Stimulated activated CD4-positive, alpha-beta T cell treated with anti-CD3 and anti-CD28 coated beads, Interleukin-2, amount 100 ng/mL, for 4 hours (primary cell): ENCODE measurements around the gene DMAC1.
A peak's percentile ranks its signal among the peaks of the same experiment; 100 is the strongest.

Experiments used
- DNase-seq: peaks from one replicate; pipeline ENCODE4 v3.0.0-alpha.2; 2020; ENCODE audit warnings: low read depth

Gene DMAC1

DNA sequence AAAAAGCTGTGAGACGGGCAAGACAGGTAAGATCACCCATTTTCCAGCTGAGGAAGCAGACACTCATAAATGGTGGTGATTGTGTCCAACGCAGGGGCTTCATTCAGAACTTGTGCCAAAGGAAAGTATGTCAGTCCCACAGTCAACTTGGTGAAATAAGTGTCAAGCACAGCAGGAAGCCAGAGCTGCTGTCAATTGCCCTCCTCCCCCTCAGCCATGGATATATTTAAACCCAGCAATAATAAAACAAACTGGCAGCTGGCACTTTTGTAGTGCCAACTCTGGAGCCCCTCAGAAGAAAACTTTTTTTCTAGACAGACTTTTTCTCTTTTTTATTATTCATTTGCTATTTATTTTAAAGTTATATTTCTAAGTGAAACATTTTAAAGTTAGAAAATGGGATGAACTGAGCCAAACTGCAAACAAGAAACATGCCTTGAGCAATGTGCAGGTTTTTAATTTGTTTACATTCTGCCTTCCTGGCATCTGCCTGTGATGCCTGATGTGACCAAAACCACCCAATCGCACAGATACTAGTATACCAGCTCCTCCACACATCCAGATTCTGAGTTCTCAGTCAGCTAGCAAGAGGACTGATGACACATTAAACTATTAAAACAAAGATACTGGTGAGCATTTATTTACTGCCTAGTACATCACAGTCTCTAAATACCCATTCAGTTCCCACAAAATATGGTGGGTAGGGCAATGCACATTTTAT is 17.0 kb downstream of the DMAC1 start:
- no peak for DNase-seq

DNA sequence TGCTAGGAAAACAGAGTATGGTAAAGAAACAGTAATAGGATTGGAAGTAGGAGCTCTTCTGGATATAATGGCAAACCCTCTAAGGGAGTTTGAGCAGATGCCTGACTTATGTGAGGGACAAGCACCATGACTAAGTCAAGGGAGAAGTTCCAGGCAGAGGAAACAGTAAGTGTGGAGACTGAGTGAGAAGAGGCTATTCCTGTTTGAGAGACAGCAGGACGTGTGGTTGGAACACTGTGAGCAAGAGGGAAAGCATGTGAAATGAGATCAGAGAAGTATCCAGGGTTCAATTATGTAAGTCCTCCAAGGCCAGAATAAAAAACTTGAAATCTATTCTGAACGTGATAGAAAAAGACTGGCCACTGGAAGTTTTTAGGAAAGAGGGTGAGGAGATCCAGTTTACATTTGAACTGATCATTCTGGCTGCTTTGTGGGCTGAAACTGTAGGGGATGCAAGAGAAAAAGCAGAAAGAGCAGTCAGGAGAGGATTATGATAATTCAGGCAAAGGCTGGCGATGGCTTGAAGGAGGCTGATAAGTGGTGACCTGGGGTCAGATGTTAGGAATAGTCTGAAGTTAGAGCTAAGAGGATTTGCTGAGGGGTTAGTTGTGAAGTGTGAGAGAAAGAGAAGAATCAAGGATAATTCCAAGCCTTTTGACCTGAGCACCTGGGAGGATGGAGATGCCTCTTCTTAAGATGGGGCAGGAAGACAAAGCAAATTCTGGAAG is 19.2 kb downstream of the DMAC1 start:
- DNase-seq: no peak

DNA sequence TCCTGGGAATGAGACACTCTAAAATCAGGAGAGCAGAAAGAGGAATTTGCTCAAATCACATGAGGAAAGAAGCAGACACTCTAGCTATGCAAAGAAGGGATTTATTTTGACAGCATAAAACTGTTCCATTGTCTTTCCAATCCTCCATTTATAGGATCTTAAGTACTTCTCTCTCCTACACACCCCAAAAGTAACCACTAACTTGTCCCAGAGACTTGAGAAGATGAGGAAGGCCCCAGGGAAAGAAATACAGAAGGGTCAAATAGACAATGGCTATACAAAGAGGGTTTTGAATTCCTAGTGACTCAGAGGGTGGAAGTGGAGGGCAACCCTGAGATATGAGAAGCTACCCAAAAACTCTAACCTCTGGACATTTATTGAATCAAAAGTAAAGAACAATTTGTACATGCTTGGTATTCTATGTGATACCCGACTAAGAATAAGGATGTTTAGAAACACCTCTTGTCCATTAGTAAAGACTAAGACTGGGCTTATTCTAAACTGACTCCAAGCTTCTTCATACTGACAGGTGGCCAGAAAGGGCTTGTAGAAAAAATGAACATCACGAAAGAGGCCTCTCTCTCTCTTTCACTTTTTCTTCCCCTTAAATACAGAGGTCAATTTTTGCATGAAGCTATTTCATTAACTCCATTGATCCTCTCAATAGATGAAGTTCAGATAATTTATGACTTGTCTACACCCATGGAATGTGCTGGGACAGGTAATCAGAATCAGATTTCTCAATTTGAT is 20.6 kb downstream of the DMAC1 start:
- DNase-seq: no peak

DNA sequence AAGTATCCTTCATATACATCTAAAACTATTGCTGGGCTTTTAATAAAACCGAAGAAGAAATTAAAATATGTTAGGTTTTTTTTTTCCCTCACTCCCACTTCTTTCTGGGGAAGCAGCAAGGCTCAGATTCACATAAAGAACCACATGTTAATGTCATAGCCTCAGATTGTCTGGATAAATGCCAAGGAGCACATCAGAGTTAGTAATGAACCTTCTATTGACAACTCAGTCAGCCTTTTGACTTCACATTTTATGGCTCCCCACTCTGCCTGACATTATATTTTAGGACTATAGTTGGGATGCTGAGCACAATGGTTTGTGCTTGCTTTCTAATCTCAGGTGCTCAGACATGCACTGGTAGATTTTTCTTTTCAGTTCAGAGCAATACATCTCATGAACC is 21.8 kb downstream of the DMAC1 start:
- no peak for DNase-seq

DNA sequence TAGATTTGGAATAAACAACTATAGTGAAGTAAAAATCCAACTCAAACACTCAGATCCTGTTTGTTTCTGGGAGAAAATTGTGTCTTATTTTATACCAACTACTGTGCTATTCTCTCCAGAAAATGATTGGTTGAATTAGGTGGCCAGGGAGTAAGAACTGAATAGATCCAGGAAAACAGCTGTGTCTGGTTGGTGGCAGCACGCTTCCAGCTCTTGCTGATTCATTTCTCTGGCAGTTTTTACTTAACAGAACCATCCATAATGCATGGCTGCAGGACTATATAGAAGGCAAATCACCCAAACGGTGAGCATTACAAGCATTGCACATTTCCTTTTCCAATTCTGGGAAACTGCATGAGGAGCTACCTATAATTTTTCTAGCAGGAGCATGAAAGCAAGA is 29.5 kb downstream of the DMAC1 start:
- no peak for DNase-seq

DNA sequence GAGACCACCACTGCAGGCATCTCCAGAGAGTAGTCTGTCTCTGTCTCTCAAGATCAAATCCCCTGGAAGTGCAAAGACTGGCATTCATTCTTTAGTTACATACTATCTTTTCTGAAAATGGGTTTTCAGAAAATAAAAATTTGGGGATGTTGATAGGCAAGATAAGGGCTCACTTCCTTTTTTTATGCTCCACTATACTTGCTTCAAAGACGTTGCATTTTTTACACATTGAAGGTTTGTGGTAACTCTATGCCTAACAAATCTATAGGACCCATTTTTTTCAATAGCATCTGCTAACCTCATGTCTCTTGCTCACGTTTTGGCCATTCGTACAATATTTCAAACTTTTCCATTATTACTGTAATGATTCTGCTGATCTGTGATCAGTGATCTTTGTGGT is 37.0 kb downstream of the DMAC1 start:
- no peak for DNase-seq

DNA sequence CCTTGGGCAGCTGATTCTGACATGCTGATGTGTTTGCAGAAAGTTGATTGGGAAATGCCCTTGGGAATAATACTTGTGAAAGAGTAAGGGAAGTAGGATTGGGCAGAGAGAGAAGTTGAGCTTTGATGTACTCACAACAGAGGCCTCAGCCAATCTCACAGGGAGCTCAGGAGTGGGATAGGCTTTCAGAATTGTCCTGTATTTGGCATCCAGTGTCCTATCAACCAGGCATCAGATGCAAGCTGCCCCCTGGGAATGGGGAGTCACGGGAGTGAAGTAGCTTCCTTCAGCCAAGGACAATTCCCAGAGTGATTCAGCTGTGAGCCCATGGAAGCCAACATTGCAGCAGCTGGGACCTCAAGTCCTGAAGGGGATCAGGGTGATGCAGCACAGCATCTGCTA is 39.6 kb downstream of the DMAC1 start:
- DNase-seq: no peak

DNA sequence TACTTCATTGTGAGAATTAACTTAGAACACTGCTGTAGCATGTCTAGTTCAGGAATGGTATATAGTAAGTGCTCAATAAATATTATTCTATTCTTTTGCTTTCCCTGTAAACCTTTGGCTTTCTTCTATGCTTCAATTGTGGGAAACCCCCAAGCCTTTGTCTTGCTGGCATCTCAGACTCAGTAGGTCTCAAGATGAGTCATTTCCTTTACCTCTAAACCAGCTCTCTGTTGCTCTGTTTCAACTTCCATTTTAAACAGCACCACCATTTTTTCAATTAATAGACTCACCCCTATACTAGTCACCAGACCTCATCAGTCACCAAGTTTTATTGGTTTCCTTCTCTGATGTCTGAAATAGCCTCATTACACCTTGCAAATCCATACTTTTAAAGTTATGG is 43.5 kb downstream of the DMAC1 start:
- peak; percentile 2 for DNase-seq

DNA sequence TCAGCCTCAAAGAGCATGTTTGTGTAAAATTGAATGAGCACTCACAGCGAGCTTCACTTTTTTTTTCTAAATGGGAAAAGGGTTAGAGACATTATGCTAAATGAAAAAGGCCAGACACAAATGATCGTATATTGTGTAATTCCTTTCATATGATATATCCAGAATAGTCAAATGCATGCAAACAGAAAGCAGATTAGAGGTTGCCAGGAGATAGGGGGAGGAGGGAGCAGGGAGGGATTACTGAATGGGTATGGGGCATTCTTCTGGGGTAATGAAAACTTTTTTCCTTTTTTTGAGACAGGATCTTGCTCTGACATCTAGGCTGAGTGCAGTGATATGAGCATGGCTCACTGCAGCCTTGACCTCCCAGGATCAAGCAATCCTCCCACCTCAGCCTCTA is 47.1 kb downstream of the DMAC1 start:
- DNase-seq: no peak
